Stimulated activated CD8-positive, alpha-beta memory T cell treated with anti-CD3 and anti-CD28 coated beads, Interleukin-12 subunit alpha, Interleukin-12 subunit beta, amount 100 ng/mL, for 24 hours (primary cell): ENCODE data around the gene RNASEH2A.
"Not testable (repeated sequence)": the region's sequence is repeated elsewhere in the genome, so short reads cannot be mapped to it uniquely, and the experiment has no call there.

Experiments
- DNase-seq: peaks from one replicate; pipeline ENCODE4 v3.0.0-alpha.2; 2020; ENCODE audit errors: extremely low read depth

RNASEH2A gene

GRCh38 chr19:12833418-12833737, 27.0 kb downstream of the RNASEH2A start:
- DNase-seq = no peak

GRCh38 chr19:12833738-12834565, 27.6 kb downstream of the RNASEH2A start:
- no peak for DNase-seq

GRCh38 chr19:12834566-12834943, 28.2 kb downstream of the RNASEH2A start, which contains the start of gene RTBDN:
Gene RTBDN, minus strand, starts transcription at chr19:12834579. Its CDS starts 4,600 bp downstream, at chr19:12829979.
- DNase-seq = no peak

- no peak for DNase-seq
Observed at GRCh38 chr19:12834976-12835757, 28.8 kb downstream of the RNASEH2A start.

- DNase-seq = no peak
Observed at GRCh38 chr19:12836529-12836863, 30.1 kb downstream of the RNASEH2A start.

- DNase-seq = no peak
Observed at GRCh38 chr19:12837225-12837624, 30.8 kb downstream of the RNASEH2A start.

- no peak for DNase-seq
Observed at GRCh38 chr19:12838182-12838885, 31.9 kb downstream of the RNASEH2A start, which contains the start of gene MAST1. Gene MAST1, plus strand, starts transcription at chr19:12838515. Its CDS starts 58 bp downstream, at chr19:12838573.

GRCh38 chr19:12838886-12839756, 32.7 kb downstream of the RNASEH2A start:
- no peak for DNase-seq

- no peak for DNase-seq
Observed at GRCh38 chr19:12840091-12841079, 34.0 kb downstream of the RNASEH2A start.

- no peak for DNase-seq
Observed at GRCh38 chr19:12841094-12841493, 34.7 kb downstream of the RNASEH2A start.

- DNase-seq = no peak
Observed at GRCh38 chr19:12842511-12842910, 36.1 kb downstream of the RNASEH2A start.

- DNase-seq = no peak
Observed at GRCh38 chr19:12843328-12843727, 36.9 kb downstream of the RNASEH2A start.

- no peak for DNase-seq
Observed at GRCh38 chr19:12843999-12844732, 37.8 kb downstream of the RNASEH2A start.

- DNase-seq = not testable (repeated sequence)
Observed at GRCh38 chr19:12846613-12847012, 40.2 kb downstream of the RNASEH2A start.

- DNase-seq = peak; percentile 58
Observed at GRCh38 chr19:12847159-12848139, 41.1 kb downstream of the RNASEH2A start.

GRCh38 chr19:12856653-12857052, 50.3 kb downstream of the RNASEH2A start:
- DNase-seq = no peak

- no peak for DNase-seq
Observed at GRCh38 chr19:12858041-12858928, 51.9 kb downstream of the RNASEH2A start.
